GM12878 (cell line): ENCODE results near the gene AOAH. TPM values are rescaled to one million over a fixed set of nuclear protein-coding genes. Genes with fewer than 3 reads are reported as not detected.
"Not testable (repeated sequence)": the region's sequence is repeated elsewhere in the genome, so short reads cannot be mapped to it uniquely, and the experiment has no call there.

Source experiments
- ATAC-seq: fragments of 200-7000 bp; cut with Tn5 transposase; 3 replicates; pipeline ENCODE4 v1.9.1; 2020; ENCODE audit warnings: mild to moderate bottlenecking, moderate library complexity
- BruUV-seq: library from RNA; stranded (reverse); fragments of 400-500 nt; replicated peaks from 2 replicates; lab custom pipeline; 2021; lab: Mats Ljungman, UMichigan
- CTCF ChIA-PET: fragments of 300-600 bp; sonication (Branson Sonifier 250); formaldehyde crosslinking; extraction: SDS; loops from one replicate; lab custom pipeline; 2021; ENCODE audit warnings: inconsistent platforms; lab: Yijun Ruan, JAX
- POLR2A ChIA-PET: fragments of 350-600 bp; formaldehyde crosslinking; extraction: SDS; loops from one replicate; lab custom pipeline; 2021; ENCODE audit warnings: inconsistent platforms; lab: Charles Lee
- RAD21 ChIA-PET: fragments of 300-600 bp; sonication (Branson Sonifier 250); formaldehyde crosslinking; loops from one replicate; lab custom pipeline; 2023; ENCODE audit warnings: antibody characterized with exemption; ENCODE audit not compliant: unreplicated experiment; lab: Charles Lee
- SMC1A ChIA-PET: fragments of 300-600 bp; sonication (Branson Sonifier 250); formaldehyde crosslinking; loops from one replicate; lab custom pipeline; 2023; ENCODE audit not compliant: unreplicated experiment, uncharacterized antibody; lab: Charles Lee
- DNase-seq: peaks from one replicate; pipeline ENCODE4 v3.0.0-alpha.2; 2011; ENCODE audit warnings: low read depth, low spot score
- FAIRE-seq: peaks from 3 replicates; lab custom pipeline; 2011; peaks lifted over from hg19 to GRCh38; lab: Jason Lieb, UNC
- H2AFZ ChIP-seq: 2 replicates; pipeline ENCODE4 v1.6.0; 2011; ENCODE audit warnings: low read depth, low read length, control low read depth; ENCODE audit not compliant: control insufficient read depth
- H3K27ac ChIP-seq: 2 replicates; pipeline ENCODE4 v1.5.1; 2011; ENCODE audit warnings: control low read depth; ENCODE audit not compliant: control insufficient read depth, insufficient read depth
- H3K27me3 ChIP-seq, 2 experiments: replicated peaks in 1 of 2; 2 replicates each; pipeline versions ENCODE4 v1.6.0 to v1.6.1; 2011; ENCODE audit warnings: low read length in 1 of 2; ENCODE audit not compliant: control insufficient read depth in 2 of 2, insufficient read depth in 2 of 2
- H3K36me3 ChIP-seq, 2 experiments: 2 replicates each; pipeline ENCODE4 v1.5.1; 2011; ENCODE audit warnings: low read length in 1 of 2; ENCODE audit not compliant: control insufficient read depth in 2 of 2, insufficient read depth in 2 of 2
- H3K4me1 ChIP-seq: 2 replicates; pipeline ENCODE4 v1.6.1; 2011; ENCODE audit warnings: mild to moderate bottlenecking, low read length, moderate library complexity, mixed read lengths; ENCODE audit not compliant: control insufficient read depth, insufficient read depth
- H3K4me2 ChIP-seq: 2 replicates; pipeline ENCODE4 v1.6.0; 2011; ENCODE audit warnings: control low read depth; ENCODE audit not compliant: control insufficient read depth, insufficient read depth
- H3K4me3 ChIP-seq: fragments of 200-600 bp; sonication (generic); 2 replicates; pipeline ENCODE4 v1.5.1; 2016
- H3K79me2 ChIP-seq: 2 replicates; pipeline ENCODE4 v1.6.0; 2011; ENCODE audit warnings: low read length; ENCODE audit not compliant: control insufficient read depth, insufficient read depth
- H3K9ac ChIP-seq: 2 replicates; pipeline ENCODE4 v1.8.0; 2011; ENCODE audit warnings: low read length, control low read depth, mixed read lengths; ENCODE audit not compliant: control insufficient read depth, insufficient read depth
- H3K9me3 ChIP-seq: replicated peaks from 3 replicates; pipeline ENCODE4 v1.5.1; 2011; ENCODE audit warnings: mild to moderate bottlenecking, low read length; ENCODE audit not compliant: control insufficient read depth, insufficient read depth
- H4K20me1 ChIP-seq: 2 replicates; pipeline ENCODE4 v1.6.0; 2011; ENCODE audit not compliant: control insufficient read depth, insufficient read depth
- WGBS: methylation state at CpG from one replicate; pipeline ENCODE4 v1.1.6; 2016; ENCODE audit warnings: low lambda C conversion rate; ENCODE audit not compliant: insufficient replicate concordance, insufficient coverage; ENCODE audit errors: missing lambda C conversion rate; 5-methylcytosine and 5-hydroxymethylcytosine counted together
- in situ Hi-C: fragments of 300-500 bp; cut with MboI; formaldehyde crosslinking; loops from 9 replicates; pipeline ENCODE4 v1.14.3; 2018; ENCODE audit warnings: mixed read lengths
- intact Hi-C: fragments of 100-400 bp; cut with micrococcal nuclease; formaldehyde crosslinking; loops from one replicate; pipeline ENCODE4 v1.14.2; 2022; ENCODE audit not compliant: unreplicated experiment
- polyA plus RNA-seq, 11 experiments: library from polyadenylated mRNA; depleted of rRNA in 4 of 11; unstranded in 6 of 11; stranded (reverse) in 5 of 11; fragments of >200 nt; fragmentation: Nextera tagmentation in 4 of 11; fragmentation: Illumina TruSeq in 1 of 11; extraction: Ambion mirVana in 4 of 11; extraction: Trizol in 1 of 11; gene quantifications; 1 replicate in 1 of 11; 2 replicates in 10 of 11; pipeline versions ENCODE4 v1.2.1 to v1.2.3, GENCODE V29; 2011 to 2016; ENCODE audit warnings: inconsistent platforms in 2 of 11, missing spikeins in 2 of 11, low read depth in 1 of 11
- total RNA-seq, 4 experiments: library from RNA; depleted of rRNA in 3 of 4; stranded (reverse); fragments of >200 nt in 3 of 4; fragmentation: Illumina TruSeq in 1 of 4; extraction: Trizol in 1 of 4; gene quantifications; 2 replicates each; pipeline versions ENCODE4 v1.2.1 to v1.2.3, GENCODE V29; 2013 to 2021
- TF ChIP-seq, protein P1 (sequence below): fragments of 450-650 bp; IDR thresholded peaks from 2 replicates; pipeline ENCODE4 v1.6.1; 2016; ENCODE audit warnings: mild to moderate bottlenecking, moderate library complexity, borderline replicate concordance

Gene AOAH
- total and polyA plus RNA-seq, 10 of the 15 experiments (the other 5 are each of a cell fraction or from before 2014, with no cell fraction given): 0.32 to 2.8 (median 1.4) TPM

DNA sequence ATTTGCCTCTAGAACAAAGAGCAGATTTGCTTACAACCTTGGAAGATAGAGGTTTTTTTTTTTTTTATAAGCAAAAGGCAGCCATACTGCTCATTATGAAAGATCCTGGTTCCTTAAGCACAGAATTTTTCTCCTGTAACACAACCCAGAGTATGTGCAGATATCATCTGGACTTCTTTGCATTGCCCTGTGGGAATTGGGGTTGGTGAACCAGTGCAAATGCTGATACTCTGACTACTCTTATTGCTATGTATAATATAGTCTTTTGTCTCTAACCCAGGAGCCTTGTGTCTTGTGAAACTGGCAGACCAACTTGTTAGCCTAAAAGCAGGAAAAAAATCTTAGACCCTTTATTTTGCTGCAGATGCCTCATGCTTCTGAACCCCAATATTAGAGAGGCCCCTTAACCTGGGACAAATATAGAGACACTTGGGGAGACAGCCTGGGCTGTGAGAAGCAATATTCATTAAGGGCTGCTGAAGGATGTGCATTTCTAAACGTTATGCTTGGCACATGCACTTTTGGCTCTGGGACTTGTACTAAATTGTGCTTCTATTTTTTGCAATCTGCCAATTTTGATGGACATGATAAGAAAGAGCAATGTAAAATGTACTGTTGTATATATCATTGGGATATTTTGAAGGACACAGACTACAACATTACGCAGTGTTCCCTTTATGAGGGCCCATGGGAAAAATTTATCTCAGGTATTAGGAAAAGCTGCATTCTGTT lies 255.8 kb downstream of the AOAH start (continued):
- TF ChIP-seq, protein P1, sequence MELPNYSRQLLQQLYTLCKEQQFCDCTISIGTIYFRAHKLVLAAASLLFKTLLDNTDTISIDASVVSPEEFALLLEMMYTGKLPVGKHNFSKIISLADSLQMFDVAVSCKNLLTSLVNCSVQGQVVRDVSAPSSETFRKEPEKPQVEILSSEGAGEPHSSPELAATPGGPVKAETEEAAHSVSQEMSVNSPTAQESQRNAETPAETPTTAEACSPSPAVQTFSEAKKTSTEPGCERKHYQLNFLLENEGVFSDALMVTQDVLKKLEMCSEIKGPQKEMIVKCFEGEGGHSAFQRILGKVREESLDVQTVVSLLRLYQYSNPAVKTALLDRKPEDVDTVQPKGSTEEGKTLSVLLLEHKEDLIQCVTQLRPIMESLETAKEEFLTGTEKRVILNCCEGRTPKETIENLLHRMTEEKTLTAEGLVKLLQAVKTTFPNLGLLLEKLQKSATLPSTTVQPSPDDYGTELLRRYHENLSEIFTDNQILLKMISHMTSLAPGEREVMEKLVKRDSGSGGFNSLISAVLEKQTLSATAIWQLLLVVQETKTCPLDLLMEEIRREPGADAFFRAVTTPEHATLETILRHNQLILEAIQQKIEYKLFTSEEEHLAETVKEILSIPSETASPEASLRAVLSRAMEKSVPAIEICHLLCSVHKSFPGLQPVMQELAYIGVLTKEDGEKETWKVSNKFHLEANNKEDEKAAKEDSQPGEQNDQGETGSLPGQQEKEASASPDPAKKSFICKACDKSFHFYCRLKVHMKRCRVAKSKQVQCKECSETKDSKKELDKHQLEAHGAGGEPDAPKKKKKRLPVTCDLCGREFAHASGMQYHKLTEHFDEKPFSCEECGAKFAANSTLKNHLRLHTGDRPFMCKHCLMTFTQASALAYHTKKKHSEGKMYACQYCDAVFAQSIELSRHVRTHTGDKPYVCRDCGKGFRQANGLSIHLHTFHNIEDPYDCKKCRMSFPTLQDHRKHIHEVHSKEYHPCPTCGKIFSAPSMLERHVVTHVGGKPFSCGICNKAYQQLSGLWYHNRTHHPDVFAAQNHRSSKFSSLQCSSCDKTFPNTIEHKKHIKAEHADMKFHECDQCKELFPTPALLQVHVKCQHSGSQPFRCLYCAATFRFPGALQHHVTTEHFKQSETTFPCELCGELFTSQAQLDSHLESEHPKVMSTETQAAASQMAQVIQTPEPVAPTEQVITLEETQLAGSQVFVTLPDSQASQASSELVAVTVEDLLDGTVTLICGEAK: no peak

DNA sequence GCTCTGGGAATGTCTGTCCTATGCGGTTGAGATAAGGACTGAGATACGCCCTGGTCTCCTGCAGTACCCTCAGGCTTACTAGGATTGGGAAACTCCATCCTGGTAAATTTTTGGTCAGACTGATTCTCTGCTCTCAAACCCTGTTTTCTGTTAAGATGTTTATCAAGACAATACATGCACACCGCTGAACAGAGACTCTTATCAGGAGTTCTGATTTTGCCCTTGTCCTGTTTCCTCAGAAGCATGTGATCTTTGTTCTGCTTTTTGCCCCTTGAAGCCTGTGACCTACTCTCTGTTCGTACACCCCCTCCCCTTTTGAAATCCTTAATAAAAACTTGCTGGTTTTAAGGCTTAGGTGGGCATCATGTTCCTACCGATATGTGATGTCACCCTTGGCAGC lies 258.3 kb downstream of the AOAH start:
- H4K20me1 ChIP-seq, CTCF ChIA-PET, intact Hi-C loops, H3K36me3 ChIP-seq, POLR2A ChIA-PET, RAD21 ChIA-PET, H3K27me3 ChIP-seq, H3K27ac ChIP-seq, SMC1A ChIA-PET, BruUV-seq, H3K4me1 ChIP-seq, H3K4me3 ChIP-seq, H3K9me3 ChIP-seq, FAIRE-seq, DNase-seq, H3K79me2 ChIP-seq, H3K9ac ChIP-seq, in situ Hi-C loops, ATAC-seq, H2AFZ ChIP-seq, H3K4me2 ChIP-seq: not testable (repeated sequence)
- 68% methylated on average over 5 of the region's 5 CpGs for WGBS
